Activated T-cell treated with anti-CD3 and anti-CD28 coated beads for 24 hours (primary cell): Measurements from ENCODE around the gene PLEKHA6.

ENCODE experiments used
- DNase-seq: peaks from one replicate; pipeline ENCODE4 v3.0.0-alpha.2; 2020; ENCODE audit warnings: low read depth

PLEKHA6 gene

DNA sequence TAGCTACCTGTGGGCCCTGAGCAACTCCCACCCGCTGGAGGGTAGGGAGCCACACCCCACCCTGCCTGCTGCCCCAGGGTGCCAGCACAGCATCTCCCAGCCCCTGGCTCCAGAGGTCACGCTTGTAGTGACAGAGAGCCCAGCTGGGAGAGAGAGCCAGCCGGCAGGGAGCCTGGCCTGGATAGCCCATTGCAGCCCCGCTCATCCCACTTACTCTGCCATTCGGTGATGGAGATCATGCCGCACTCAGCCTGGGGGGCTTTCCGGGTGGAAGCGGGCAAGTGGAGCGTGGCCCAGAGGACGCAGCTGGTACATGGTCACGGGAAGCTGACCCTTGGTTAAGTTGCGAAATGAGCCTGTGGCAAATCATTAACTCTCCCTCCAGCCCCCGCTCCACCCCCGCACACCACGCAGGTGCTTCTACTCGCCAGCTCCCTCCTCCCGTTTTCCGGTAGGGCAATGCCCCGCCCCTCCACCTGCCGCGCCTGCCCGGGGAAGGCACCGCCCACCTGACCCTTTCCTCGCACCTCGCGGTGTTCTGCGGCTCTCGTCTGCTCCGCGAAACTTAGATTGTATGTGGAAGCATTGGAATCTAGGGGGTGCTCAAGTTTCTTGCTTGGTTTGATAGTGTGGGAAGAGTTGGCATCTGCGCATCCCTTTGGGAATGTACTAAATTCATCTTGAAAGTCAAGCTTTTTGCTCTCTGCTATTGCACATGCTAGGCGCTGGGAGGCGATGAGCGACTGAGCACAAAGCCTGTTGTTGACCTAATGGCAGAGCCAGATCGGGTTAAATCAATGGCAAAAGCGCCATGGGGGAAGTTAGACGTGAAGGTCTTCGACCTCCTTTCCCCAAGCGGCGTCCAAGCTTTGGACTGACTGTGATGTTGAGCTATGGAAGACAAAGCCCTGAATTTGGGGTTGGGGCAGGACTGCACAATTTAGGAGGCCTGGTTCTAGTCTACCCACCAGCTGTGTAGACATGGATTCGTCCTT, 145.8 kb downstream of the PLEKHA6 start, which contains the start of gene GOLT1A:
Gene GOLT1A (minus strand): TSS at position 321 of the 995 bp plus-strand sequence. CDS start 82 bp downstream, at position 239.
- peak; percentile 23 for DNase-seq

DNA sequence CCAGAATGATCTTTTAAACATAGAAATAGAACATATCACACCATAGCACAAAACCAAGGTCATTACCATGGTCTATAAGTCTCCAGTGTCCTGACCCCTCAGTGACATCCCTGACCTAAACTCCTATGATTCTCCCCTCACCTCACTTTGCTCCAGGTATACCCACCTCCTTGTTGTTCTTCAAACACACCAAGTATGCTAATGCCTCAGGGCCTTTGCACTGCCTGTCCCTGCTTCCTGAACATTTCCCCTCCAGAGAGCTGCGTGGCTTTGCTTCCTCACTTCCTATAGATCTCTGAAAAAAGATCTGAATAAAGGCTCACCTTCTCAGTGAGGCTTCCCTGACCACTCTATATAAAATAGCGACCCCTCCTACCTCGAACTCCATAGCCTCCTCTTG, 147.0 kb downstream of the PLEKHA6 start:
- no peak for DNase-seq

DNA sequence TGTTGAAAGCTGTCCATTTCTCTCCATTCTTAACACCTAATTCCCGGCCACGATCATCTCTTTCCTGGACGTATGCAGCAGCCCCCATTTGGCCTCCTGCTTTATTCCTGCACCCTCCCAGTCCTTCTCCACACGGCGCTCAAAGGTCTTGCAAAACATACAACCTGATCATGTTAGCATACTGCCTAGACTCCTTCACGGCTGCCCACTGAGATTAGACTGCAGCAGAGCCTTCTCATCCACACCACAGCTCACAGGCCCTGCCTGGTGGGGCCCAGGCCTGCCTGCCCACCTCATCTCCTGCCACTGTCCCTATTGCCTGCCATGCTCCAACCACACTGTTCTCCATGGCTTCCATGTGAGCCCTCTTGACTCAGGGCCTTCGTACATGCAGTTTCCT, 148.7 kb downstream of the PLEKHA6 start:
- no peak for DNase-seq

GRCh38 chr1:204207136-204207616, 152.6 kb downstream of the PLEKHA6 start:
- DNase-seq: peak; percentile 66

- no peak for DNase-seq
Measured at GRCh38 chr1:204206121-204206520, 153.6 kb downstream of the PLEKHA6 start.

DNA sequence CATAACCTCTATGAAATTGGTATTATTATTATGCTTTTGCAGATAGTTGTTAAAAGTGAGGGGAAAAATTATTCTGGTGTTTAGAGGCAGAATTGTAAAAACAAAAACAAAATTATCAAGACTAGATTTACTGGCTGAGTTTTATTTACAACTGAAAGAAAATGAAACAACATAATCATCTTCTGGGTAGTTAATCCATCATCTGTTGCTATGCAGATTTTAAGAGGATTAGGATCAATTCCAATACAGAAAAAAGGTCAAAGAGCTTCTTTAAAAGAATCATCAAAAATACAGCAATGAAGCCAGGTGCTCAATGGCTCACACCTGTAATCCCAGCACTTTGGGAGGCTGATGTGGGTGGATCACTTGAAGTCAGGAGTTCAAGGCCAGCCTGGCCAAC, 154.2 kb downstream of the PLEKHA6 start:
- DNase-seq: no peak

DNA sequence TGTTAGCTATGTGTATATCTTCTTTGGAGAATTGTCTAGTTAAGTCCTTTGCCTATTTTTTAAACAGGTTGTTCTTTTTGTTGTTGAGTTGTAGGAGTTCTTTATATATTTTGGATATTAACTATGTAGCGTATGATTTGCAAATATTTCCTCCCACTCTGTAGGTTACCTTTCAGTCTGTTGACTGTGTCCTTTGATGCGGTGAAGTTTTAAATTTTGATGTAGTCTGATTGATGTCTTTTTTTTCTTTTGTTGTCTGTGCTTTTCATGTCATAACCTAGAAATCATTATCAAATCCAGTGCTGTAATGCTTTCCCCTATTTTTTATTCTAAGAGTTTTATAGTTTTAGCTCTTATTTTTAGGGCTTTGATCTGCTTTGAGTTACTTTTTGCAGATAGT, 154.8 kb downstream of the PLEKHA6 start:
- DNase-seq: no peak

GRCh38 chr1:204203206-204203767, 156.4 kb downstream of the PLEKHA6 start:
- DNase-seq: no peak

DNA sequence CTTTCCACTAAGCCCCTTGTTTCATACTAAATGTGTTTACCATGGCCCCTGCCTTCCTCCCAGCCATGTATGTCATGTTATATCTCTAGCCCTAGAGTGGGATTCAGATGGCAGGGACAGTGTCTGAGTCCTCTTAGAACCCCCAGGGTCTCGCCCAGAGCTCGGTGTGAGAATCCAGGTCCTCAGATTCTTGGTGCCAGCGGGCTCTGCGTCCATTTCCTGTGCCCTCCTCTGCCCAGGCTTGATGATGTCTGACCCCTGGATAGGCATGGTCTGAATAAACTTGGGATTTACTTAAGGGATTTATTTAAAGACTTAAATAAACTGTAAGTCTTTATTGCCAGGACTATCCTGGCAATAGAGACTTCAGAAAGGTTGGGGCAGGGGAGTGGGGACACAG, 157.2 kb downstream of the PLEKHA6 start:
- DNase-seq: no peak

DNA sequence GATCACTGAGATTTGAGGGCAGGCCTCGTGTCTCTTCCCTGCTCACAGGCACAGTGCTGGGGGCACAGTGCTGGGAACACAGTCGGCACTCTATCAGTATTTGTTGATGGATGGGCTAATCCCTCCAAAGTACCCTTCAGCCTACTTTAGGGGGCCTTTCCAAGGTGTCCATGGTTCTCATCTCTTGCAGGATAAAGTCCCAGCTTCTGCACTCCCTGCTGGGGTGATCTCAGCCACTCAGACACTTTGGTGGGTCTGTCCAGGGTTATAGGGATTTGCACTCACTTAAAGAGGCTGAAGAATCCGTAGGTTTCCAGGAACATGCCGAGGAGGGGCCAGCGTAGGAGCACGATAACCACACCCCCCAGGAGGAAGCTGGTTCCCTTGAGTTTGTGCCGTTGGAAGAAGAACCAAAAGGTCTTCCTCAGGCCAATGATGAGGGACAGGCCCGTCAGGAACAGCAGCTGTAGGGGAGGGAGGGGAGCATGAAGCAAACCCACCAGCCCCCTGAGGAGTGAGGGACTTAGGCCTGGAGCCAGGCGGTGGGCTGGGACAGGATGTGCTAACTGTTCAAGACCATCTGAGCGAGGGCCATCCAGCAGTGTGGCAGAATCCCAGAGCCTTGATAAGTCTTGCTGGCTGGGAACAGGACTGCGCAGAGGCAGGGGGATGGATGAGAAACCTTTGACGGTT, 158.2 kb downstream of the PLEKHA6 start:
- no peak for DNase-seq

DNA sequence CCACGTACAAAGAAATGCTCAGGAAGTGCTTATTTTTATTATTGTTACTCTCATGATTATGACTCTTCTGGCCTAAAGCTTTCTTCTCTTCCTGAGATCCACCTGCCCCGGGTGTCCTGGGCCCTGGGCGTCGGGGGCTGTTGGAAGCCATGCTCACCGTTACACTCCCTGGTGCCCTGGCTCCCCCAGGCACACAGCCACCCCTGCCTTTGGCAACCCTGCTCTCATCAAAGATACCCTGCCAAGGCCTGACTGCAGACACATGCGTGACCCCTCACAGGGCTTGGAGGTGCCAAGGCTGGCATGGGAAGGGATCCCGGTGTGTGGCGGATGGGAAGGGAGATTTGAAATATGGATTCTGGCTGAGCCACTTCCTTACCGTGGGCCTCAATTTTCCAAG, 160.2 kb downstream of the PLEKHA6 start:
- DNase-seq: no peak

- DNase-seq: no peak
Measured at GRCh38 chr1:204198348-204199340, 161.1 kb downstream of the PLEKHA6 start.

- no peak for DNase-seq
Measured at GRCh38 chr1:204197068-204197467, 162.7 kb downstream of the PLEKHA6 start.

GRCh38 chr1:204196068-204196795, 163.5 kb downstream of the PLEKHA6 start, which contains the start of gene KISS1:
TSS of gene KISS1 (minus strand) at chr1:204196491. CDS start at chr1:204192876, 3,615 bp downstream.
- DNase-seq: no peak

DNA sequence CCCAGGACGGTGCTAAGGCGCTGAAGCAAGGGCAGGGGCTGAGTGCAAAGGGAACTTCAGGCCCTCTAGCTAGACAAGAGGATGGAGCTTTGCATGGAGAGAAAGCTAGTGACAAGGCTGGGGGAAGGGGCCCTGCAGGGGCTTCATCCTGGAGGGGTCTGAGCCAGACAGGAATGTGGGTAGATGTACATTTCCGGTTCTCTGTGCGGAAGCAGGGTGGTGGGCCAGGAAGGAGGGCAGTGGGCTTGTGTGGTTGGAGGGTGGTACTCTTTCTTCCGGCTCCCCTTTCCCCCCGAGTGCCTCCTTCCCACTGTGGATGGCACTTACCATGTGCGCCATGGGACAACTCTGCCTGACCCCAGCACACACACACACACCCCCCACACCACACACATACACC, 165.0 kb downstream of the PLEKHA6 start:
- no peak for DNase-seq

GRCh38 chr1:204194080-204194479, 165.6 kb downstream of the PLEKHA6 start:
- no peak for DNase-seq

GRCh38 chr1:204192589-204193352, 167.0 kb downstream of the PLEKHA6 start:
- DNase-seq: no peak

DNA sequence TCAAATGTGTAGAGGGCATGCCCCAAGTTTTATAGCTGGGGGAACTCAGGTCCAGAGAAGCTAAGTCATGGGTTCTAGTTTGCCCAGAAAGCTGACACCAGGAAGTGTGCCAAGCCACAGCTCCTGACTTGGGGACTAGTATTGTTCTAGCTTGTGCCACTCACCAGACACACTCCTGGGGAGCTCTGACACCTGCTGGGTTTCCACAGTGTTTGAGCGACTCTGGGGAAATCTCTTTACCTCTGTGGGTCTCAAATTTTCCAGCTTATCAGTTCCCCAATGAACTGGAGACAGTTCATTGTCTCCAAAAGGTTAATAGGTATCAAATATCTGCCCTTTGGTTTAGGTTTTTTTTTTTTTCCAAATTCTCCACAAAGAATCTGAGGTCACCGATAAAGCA, 167.7 kb downstream of the PLEKHA6 start:
- DNase-seq: no peak

DNA sequence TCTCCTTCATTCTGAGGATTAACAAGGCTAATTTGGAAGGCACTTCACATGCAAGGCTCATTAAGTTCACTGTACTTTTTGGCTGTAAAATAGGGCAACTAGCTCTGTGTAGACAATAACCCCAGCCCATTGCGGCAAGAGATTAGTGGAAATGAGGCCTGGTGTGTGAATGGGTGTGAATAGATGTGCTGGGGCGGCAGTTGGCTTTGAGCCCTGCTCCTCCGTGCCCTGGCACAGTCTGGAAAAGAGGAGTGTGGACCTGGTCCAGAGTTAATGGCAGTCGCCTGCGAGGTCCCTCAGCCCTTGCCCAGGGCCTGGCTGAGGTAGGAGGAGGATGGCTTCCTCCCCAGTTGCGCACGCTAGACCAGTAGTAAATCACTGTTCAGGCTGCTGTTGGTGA, 168.3 kb downstream of the PLEKHA6 start:
- DNase-seq: no peak
